H9 (cell line): Measurements from ENCODE around the gene CFAP119. TPM values are rescaled to one million over a fixed set of nuclear protein-coding genes. Genes with fewer than 3 reads are reported as not detected.

ENCODE experiments used
- DNase-seq: peaks from one replicate; pipeline ENCODE4 v3.0.0-alpha.2; 2017
- H2AFZ ChIP-seq: one replicate; pipeline ENCODE4 v1.6.1; 2013; ENCODE audit warnings: mild to moderate bottlenecking, low read length, control low read depth, moderate library complexity
- H2AK5ac ChIP-seq: 2 replicates; pipeline ENCODE4 v1.6.1; 2013; ENCODE audit warnings: low read length, control low read depth, mixed read lengths; ENCODE audit not compliant: insufficient read length
- H2BK120ac ChIP-seq: one replicate; pipeline ENCODE4 v1.6.1; 2013; ENCODE audit warnings: low read depth, mild to moderate bottlenecking, low read length, control low read depth, inconsistent platforms; ENCODE audit not compliant: poor library complexity, severe bottlenecking
- H2BK12ac ChIP-seq: 2 replicates; pipeline ENCODE4 v1.6.1; 2013; ENCODE audit warnings: low read length, control low read depth, mixed read lengths, low read depth; ENCODE audit not compliant: insufficient read length
- H2BK15ac ChIP-seq: 2 replicates; pipeline ENCODE4 v1.6.1; 2013; ENCODE audit warnings: low read depth, low read length, control low read depth
- H2BK20ac ChIP-seq: one replicate; pipeline ENCODE4 v1.6.1; 2013; ENCODE audit warnings: low read depth, mild to moderate bottlenecking, low read length, control low read depth, inconsistent platforms; ENCODE audit not compliant: poor library complexity, severe bottlenecking
- H2BK5ac ChIP-seq: 2 replicates; pipeline ENCODE4 v1.6.1; 2013; ENCODE audit warnings: low read length, control low read depth, mixed read lengths; ENCODE audit not compliant: insufficient read length
- H3K14ac ChIP-seq: 2 replicates; pipeline ENCODE4 v1.6.1; 2013; ENCODE audit warnings: low read length, control low read depth; ENCODE audit not compliant: insufficient read depth
- H3K18ac ChIP-seq: 2 replicates; pipeline ENCODE4 v1.6.1; 2013; ENCODE audit warnings: low read depth, mild to moderate bottlenecking, mixed read lengths, low read length, control low read depth; ENCODE audit not compliant: insufficient read length
- H3K23ac ChIP-seq: 2 replicates; pipeline ENCODE4 v1.6.1; 2013; ENCODE audit warnings: low read length, control low read depth, mixed read lengths, low read depth; ENCODE audit not compliant: insufficient read length
- H3K23me2 ChIP-seq: 2 replicates; pipeline ENCODE4 v1.6.1; 2013; ENCODE audit warnings: low read depth, mild to moderate bottlenecking, mixed read lengths, low read length, control low read depth; ENCODE audit not compliant: insufficient read length, poor library complexity, severe bottlenecking
- H3K27ac ChIP-seq: 2 replicates; pipeline ENCODE4 v1.5.1; 2013; ENCODE audit warnings: low read length, control low read depth, mixed read lengths, low read depth; ENCODE audit not compliant: insufficient read length
- H3K27me3 ChIP-seq: 2 replicates; pipeline ENCODE4 v1.6.1; 2013; ENCODE audit warnings: low read length, control low read depth, inconsistent platforms; ENCODE audit not compliant: insufficient read depth
- H3K4ac ChIP-seq: 2 replicates; pipeline ENCODE4 v1.6.1; 2013; ENCODE audit warnings: low read depth, mild to moderate bottlenecking, control low read depth, inconsistent platforms, low read length, moderate library complexity
- H3K4me1 ChIP-seq: 2 replicates; pipeline ENCODE4 v1.6.1; 2013; ENCODE audit warnings: low read length, control low read depth, inconsistent platforms; ENCODE audit not compliant: insufficient read depth
- H3K4me2 ChIP-seq: 2 replicates; pipeline ENCODE4 v1.6.1; 2013; ENCODE audit warnings: low read length, control low read depth, mixed read lengths; ENCODE audit not compliant: insufficient read length, insufficient read depth
- H3K56ac ChIP-seq: 2 replicates; pipeline ENCODE4 v1.6.1; 2013; ENCODE audit warnings: low read depth, mild to moderate bottlenecking, mixed read lengths, low read length, control low read depth; ENCODE audit not compliant: insufficient read length
- H3K79me1 ChIP-seq: 2 replicates; pipeline ENCODE4 v1.6.1; 2013; ENCODE audit warnings: low read depth, mild to moderate bottlenecking, moderate library complexity, low read length, control low read depth, inconsistent platforms; ENCODE audit not compliant: insufficient read depth, poor library complexity, severe bottlenecking
- H3K79me2 ChIP-seq: 2 replicates; pipeline ENCODE4 v1.6.1; 2013; ENCODE audit warnings: low read length, control low read depth, inconsistent platforms; ENCODE audit not compliant: insufficient read depth
- H3K9ac ChIP-seq: 2 replicates; pipeline ENCODE4 v1.6.1; 2013; ENCODE audit warnings: low read length, control low read depth, mixed read lengths; ENCODE audit not compliant: insufficient read length; ENCODE audit errors: extremely low read depth
- H3K9me3 ChIP-seq: one replicate; pipeline ENCODE4 v1.6.1; 2013; ENCODE audit warnings: low read depth, low read length, inconsistent platforms; ENCODE audit not compliant: control insufficient read depth
- H3T11ph ChIP-seq: one replicate; pipeline ENCODE4 v1.6.1; 2013; ENCODE audit warnings: mild to moderate bottlenecking, low read length, control low read depth, inconsistent platforms
- H4K20me1 ChIP-seq: one replicate; pipeline ENCODE4 v1.6.1; 2013; ENCODE audit not compliant: control insufficient read depth, insufficient read length, insufficient read depth
- H4K5ac ChIP-seq: 2 replicates; pipeline ENCODE4 v1.6.1; 2013; ENCODE audit warnings: low read depth, mild to moderate bottlenecking, mixed read lengths, low read length, control low read depth; ENCODE audit not compliant: insufficient read length
- H4K8ac ChIP-seq: replicated peaks from 2 replicates; pipeline ENCODE4 v1.6.1; 2013; ENCODE audit warnings: low read length, control low read depth, mixed read lengths, low read depth; ENCODE audit not compliant: insufficient read length
- H4K91ac ChIP-seq: 2 replicates; pipeline ENCODE4 v1.6.1; 2013; ENCODE audit warnings: low read depth, mild to moderate bottlenecking, moderate library complexity, mixed read lengths, low read length, control low read depth; ENCODE audit not compliant: insufficient read length
- H3K27ac Mint-ChIP-seq, 3 experiments: 2 replicates in 2 of 3; 3 replicates in 1 of 3; pipeline ENCODE4 v1.8.0; 2020 to 2021; ENCODE audit warnings: mixed read lengths in 3 of 3, mild to moderate bottlenecking in 1 of 3, moderate library complexity in 1 of 3
- H3K27me3 Mint-ChIP-seq: 2 replicates; pipeline ENCODE4 v1.8.0; 2021; ENCODE audit warnings: low read depth, mild to moderate bottlenecking, moderate library complexity, mixed read lengths
- H3K36me3 Mint-ChIP-seq, 3 experiments: 2 replicates in 2 of 3; 3 replicates in 1 of 3; pipeline ENCODE4 v1.8.0; 2020 to 2021; ENCODE audit warnings: low read depth in 3 of 3, mixed read lengths in 3 of 3; ENCODE audit not compliant: insufficient read depth in 1 of 3
- H3K4me1 Mint-ChIP-seq, 2 experiments: 2 replicates each; pipeline ENCODE4 v1.8.0; 2020; ENCODE audit warnings: mixed read lengths in 2 of 2
- H3K4me3 Mint-ChIP-seq, 2 experiments: 2 replicates in 1 of 2; 3 replicates in 1 of 2; pipeline ENCODE4 v1.8.0; 2020 to 2021; ENCODE audit warnings: mild to moderate bottlenecking in 2 of 2, mixed read lengths in 2 of 2, moderate library complexity in 1 of 2
- H3K9me3 Mint-ChIP-seq, 2 experiments: 2 replicates in 1 of 2; 3 replicates in 1 of 2; pipeline ENCODE4 v1.8.0; 2020; ENCODE audit warnings: mild to moderate bottlenecking in 2 of 2, mixed read lengths in 2 of 2, moderate library complexity in 1 of 2
- WGBS: extraction: QIAGEN DNeasy Blood & Tissue Kit; methylation state at CpG from one replicate; pipeline ENCODE4 v1.1.7; 2013; ENCODE audit warnings: missing lambda C conversion rate, low lambda C conversion rate, mixed read lengths; ENCODE audit not compliant: insufficient read length; ENCODE audit errors: extremely low coverage; 5-methylcytosine and 5-hydroxymethylcytosine counted together
- total RNA-seq: library from RNA; stranded (reverse); gene quantifications from 2 replicates; pipeline ENCODE4 v1.2.1, GENCODE V29; 2021
- TF ChIP-seq, protein P1 (sequence below): fragments of 200-600 bp; sonication (generic); conservative IDR thresholded peaks from 3 replicates; pipeline ENCODE4 v1.8.0; 2021; ENCODE audit warnings: antibody characterized with exemption, mild to moderate bottlenecking

The CFAP119 gene
- total RNA-seq, 1 experiment from 2014 or later: 5.4 TPM

GRCh38 chr16:30805370-30806169 is 43.7 kb upstream of the CFAP119 start:
- Histone ChIP-seq H3K4me2 (peak overlapping the region; percentile 93), H4K20me1 (peaks cover 2% of the 10 kb centered on the region), H4K8ac (peak overlapping the region; percentile 11), H2BK12ac (no peak overlapping the region), H2AK5ac (no peak overlapping the region), H4K5ac (no peak overlapping the region), H2BK20ac (no peak overlapping the region), H3K4ac (no peak overlapping the region), H3T11ph (no peak overlapping the region), H2BK15ac (no peak overlapping the region), H2BK5ac (no peak overlapping the region), H3K9ac (peak overlapping the region; percentile 73), H2AFZ (peak overlapping the region; percentile 53), H3K56ac (no peak overlapping the region), H3K79me1 (no peaks in the 10 kb centered on the region), H3K14ac (peak overlapping the region; percentile 70; the same call in 1 of the 2 replicates), H3K18ac (peak overlapping the region; percentile 71), H3K23ac (no peak overlapping the region), H3K27ac (no peak overlapping the region), H2BK120ac (no peak overlapping the region), H3K27me3 (peaks cover 8% of the 10 kb centered on the region; the same call in 1 of the 2 replicates), H3K79me2 (no peaks in the 10 kb centered on the region), H3K4me1 (no peaks in the 10 kb centered on the region), H3K9me3 (no peaks in the 10 kb centered on the region), H3K23me2 (peaks cover 9% of the 10 kb centered on the region), H4K91ac (no peak overlapping the region)
- peak overlapping the region; percentile 73 to 87 for H3K4me3 Mint-ChIP-seq
- H3K27ac Mint-ChIP-seq: peak overlapping the region in 2 of 3 experiments; percentile 18 to 48; a peak in 3 of 7 replicates
- no CpG with 5 or more reads among the region's 62 CpGs for WGBS
- H3K36me3 Mint-ChIP-seq: no peaks in the 10 kb centered on the region
- peaks cover 85% of the 10 kb centered on the region for H3K27me3 Mint-ChIP-seq
- H3K9me3 Mint-ChIP-seq: no peaks in the 10 kb centered on the region
- TF ChIP-seq, protein P1, sequence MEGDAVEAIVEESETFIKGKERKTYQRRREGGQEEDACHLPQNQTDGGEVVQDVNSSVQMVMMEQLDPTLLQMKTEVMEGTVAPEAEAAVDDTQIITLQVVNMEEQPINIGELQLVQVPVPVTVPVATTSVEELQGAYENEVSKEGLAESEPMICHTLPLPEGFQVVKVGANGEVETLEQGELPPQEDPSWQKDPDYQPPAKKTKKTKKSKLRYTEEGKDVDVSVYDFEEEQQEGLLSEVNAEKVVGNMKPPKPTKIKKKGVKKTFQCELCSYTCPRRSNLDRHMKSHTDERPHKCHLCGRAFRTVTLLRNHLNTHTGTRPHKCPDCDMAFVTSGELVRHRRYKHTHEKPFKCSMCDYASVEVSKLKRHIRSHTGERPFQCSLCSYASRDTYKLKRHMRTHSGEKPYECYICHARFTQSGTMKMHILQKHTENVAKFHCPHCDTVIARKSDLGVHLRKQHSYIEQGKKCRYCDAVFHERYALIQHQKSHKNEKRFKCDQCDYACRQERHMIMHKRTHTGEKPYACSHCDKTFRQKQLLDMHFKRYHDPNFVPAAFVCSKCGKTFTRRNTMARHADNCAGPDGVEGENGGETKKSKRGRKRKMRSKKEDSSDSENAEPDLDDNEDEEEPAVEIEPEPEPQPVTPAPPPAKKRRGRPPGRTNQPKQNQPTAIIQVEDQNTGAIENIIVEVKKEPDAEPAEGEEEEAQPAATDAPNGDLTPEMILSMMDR: no peak
- H3K4me1 Mint-ChIP-seq: peaks cover 8 to 16% of the 10 kb centered on the region in 2 experiments
- DNase-seq: peak; percentile 77
